ENCODE results near the gene CHCHD3.

Gene CHCHD3

DNA sequence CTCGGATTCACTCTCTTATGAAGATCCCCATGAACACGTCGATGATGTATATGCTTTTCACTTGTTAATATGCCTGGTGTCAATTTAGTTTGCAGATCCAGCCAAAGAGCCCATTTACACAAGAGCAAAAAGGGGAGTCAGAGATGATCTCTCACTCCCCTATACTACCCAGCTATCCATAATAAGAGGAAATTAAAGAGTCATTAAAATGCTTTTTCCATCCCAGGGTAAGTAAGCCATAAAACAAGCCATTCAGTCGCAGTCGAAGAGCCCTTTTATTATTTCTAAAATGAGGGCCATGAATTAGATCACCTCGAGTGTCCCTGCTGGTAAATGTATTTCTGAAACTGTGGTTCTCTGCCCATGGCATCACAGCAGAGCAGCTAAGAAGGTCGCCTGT lies 41.2 kb downstream of the CHCHD3 start:
- no peak overlapping the region for H2AFZ ChIP-seq (ENCODE audit: low read length)
- no peak overlapping the region for H3K4me2 ChIP-seq (ENCODE audit: low read depth, low read length, poor library complexity, severe bottlenecking)
- H3K27me3 ChIP-seq (ENCODE audit: insufficient read depth, low read length, poor library complexity, severe bottlenecking), result no peaks in the 10 kb centered on the region
- H3F3A ChIP-seq (ENCODE audit: low read depth), result no peaks in the 10 kb centered on the region
- H4K20me1 ChIP-seq (ENCODE audit: insufficient read depth, low read length, poor library complexity, severe bottlenecking), result peaks cover 7% of the 10 kb centered on the region
- no peaks in the 10 kb centered on the region for H3K36me3 ChIP-seq (ENCODE audit: insufficient read depth, low read length)
- H3K9me2 ChIP-seq (replicated peaks; ENCODE audit: low read depth, low read length), result no peaks in the 10 kb centered on the region
- TF ChIP-seq, protein P1, sequence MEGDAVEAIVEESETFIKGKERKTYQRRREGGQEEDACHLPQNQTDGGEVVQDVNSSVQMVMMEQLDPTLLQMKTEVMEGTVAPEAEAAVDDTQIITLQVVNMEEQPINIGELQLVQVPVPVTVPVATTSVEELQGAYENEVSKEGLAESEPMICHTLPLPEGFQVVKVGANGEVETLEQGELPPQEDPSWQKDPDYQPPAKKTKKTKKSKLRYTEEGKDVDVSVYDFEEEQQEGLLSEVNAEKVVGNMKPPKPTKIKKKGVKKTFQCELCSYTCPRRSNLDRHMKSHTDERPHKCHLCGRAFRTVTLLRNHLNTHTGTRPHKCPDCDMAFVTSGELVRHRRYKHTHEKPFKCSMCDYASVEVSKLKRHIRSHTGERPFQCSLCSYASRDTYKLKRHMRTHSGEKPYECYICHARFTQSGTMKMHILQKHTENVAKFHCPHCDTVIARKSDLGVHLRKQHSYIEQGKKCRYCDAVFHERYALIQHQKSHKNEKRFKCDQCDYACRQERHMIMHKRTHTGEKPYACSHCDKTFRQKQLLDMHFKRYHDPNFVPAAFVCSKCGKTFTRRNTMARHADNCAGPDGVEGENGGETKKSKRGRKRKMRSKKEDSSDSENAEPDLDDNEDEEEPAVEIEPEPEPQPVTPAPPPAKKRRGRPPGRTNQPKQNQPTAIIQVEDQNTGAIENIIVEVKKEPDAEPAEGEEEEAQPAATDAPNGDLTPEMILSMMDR (conservative IDR thresholded peaks at IDR 0.05; ENCODE audit: low read length), result no peak
- TF ChIP-seq EZH2phosphoT487 (IDR thresholded peaks at IDR 0.05; ENCODE audit: borderline replicate concordance), result no peak
- H3K9me3 ChIP-seq (ENCODE audit: insufficient read depth, low read depth, low read length), result no peaks in the 10 kb centered on the region
- H3K9ac ChIP-seq (ENCODE audit: low read depth, low read length, poor library complexity, severe bottlenecking), result no peak overlapping the region
- peaks cover 4% of the 10 kb centered on the region for H3K4me1 ChIP-seq (ENCODE audit: insufficient read depth, low read length, poor library complexity, severe bottlenecking)
- peaks cover 70% of the 10 kb centered on the region for H3K79me2 ChIP-seq (ENCODE audit: insufficient read depth, low read length)
- H3K4me3 ChIP-seq (ENCODE audit: low read length, poor library complexity, severe bottlenecking), result no peak overlapping the region

DNA sequence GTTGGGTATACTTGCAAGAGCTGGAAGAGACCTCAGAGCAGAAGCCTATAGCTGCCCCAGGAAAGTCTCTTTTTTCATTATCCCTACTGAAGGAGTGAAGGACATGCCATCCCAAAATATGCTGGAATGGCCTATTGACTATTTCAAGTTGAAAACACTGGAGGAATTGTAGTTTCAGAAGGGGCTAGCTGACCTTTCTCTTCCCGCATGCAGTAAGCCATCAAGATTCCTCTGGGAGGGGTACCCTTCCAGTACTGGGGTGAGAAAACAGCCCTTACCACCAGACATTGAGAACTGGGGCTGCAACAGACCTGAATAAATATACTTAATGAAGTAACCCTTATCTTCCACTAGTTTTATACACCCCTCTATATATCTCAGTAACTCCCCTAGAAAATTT lies 41.7 kb downstream of the CHCHD3 start:
- Histone ChIP-seq H3K9me3 (ENCODE audit: insufficient read depth, low read depth, low read length) (no peaks in the 10 kb centered on the region), H3K79me2 (ENCODE audit: insufficient read depth, low read length) (peaks cover 67% of the 10 kb centered on the region)
- TF ChIP-seq, protein P1 (conservative IDR thresholded peaks at IDR 0.05; ENCODE audit: low read length), result no peak
- TF ChIP-seq EZH2phosphoT487 (IDR thresholded peaks at IDR 0.05; ENCODE audit: borderline replicate concordance), result no peak

DNA sequence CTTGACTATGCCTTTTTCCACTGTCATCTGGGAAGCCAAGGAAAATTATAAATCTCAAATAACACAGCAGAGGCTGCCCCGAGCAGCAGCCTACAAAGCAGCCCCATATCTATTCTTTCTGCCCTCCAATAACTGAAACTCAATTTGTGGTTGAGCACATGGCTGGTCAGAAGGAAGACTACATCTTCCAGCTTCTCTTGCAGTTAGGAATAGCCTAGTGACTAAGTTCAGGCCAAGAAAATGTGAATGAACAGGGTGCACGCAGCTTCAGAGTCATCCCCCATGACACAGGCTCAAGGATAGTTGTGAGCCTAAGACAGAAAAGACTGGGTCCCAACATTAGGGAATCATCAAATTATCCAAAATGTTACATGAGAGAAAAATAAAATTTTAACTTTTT lies 42.3 kb downstream of the CHCHD3 start:
- Histone ChIP-seq H3K4me3 (ENCODE audit: low read length, poor library complexity, severe bottlenecking) (no peak overlapping the region), H3K36me3 (ENCODE audit: insufficient read depth, low read length) (no peaks in the 10 kb centered on the region), H3K9me3 (ENCODE audit: insufficient read depth, low read depth, low read length) (no peaks in the 10 kb centered on the region), H3K4me1 (ENCODE audit: insufficient read depth, low read length, poor library complexity, severe bottlenecking) (peaks cover 4% of the 10 kb centered on the region), H3K9me2 (replicated peaks; ENCODE audit: low read depth, low read length) (no peaks in the 10 kb centered on the region), H3K4me2 (ENCODE audit: low read depth, low read length, poor library complexity, severe bottlenecking) (no peak overlapping the region), H3K27me3 (ENCODE audit: insufficient read depth, low read length, poor library complexity, severe bottlenecking) (no peaks in the 10 kb centered on the region), H3K9ac (ENCODE audit: low read depth, low read length, poor library complexity, severe bottlenecking) (no peak overlapping the region), H3K79me2 (ENCODE audit: insufficient read depth, low read length) (peaks cover 61% of the 10 kb centered on the region), H2AFZ (ENCODE audit: low read length) (no peak overlapping the region), H4K20me1 (ENCODE audit: insufficient read depth, low read length, poor library complexity, severe bottlenecking) (peaks cover 7% of the 10 kb centered on the region), H3F3A (ENCODE audit: low read depth) (no peaks in the 10 kb centered on the region)
- TF ChIP-seq, protein P1 (conservative IDR thresholded peaks at IDR 0.05; ENCODE audit: low read length), result no peak
- no peak for TF ChIP-seq EZH2phosphoT487 (IDR thresholded peaks at IDR 0.05; ENCODE audit: borderline replicate concordance)

More for the DNA sequence above, 41.7 kb downstream of the CHCHD3 start:
- Histone ChIP-seq H3F3A (ENCODE audit: low read depth) (no peaks in the 10 kb centered on the region), H2AFZ (ENCODE audit: low read length) (no peak overlapping the region), H3K4me1 (ENCODE audit: insufficient read depth, low read length, poor library complexity, severe bottlenecking) (peaks cover 4% of the 10 kb centered on the region), H3K9me2 (replicated peaks; ENCODE audit: low read depth, low read length) (no peaks in the 10 kb centered on the region), H3K36me3 (ENCODE audit: insufficient read depth, low read length) (no peaks in the 10 kb centered on the region), H3K9ac (ENCODE audit: low read depth, low read length, poor library complexity, severe bottlenecking) (no peak overlapping the region), H3K4me3 (ENCODE audit: low read length, poor library complexity, severe bottlenecking) (no peak overlapping the region), H3K27me3 (ENCODE audit: insufficient read depth, low read length, poor library complexity, severe bottlenecking) (no peaks in the 10 kb centered on the region), H4K20me1 (ENCODE audit: insufficient read depth, low read length, poor library complexity, severe bottlenecking) (peaks cover 7% of the 10 kb centered on the region), H3K4me2 (ENCODE audit: low read depth, low read length, poor library complexity, severe bottlenecking) (no peak overlapping the region)
